HG02759 (cell line): ENCODE results near the gene ATOSA.

Experiments
- ATAC-seq: cut with Tn5 transposase; IDR thresholded peaks from one replicate; pipeline ENCODE4 v1.9.1; 2021; ENCODE audit warnings: mild to moderate bottlenecking, moderate library complexity; ENCODE audit not compliant: unreplicated experiment

The ATOSA gene

GRCh38 chr15:52656412-52656811 is 22.8 kb downstream of the ATOSA start:
- no peak for ATAC-seq

- ATAC-seq: no peak
Measured at GRCh38 chr15:52653431-52653964, 25.7 kb downstream of the ATOSA start.

- no peak for ATAC-seq
Measured at GRCh38 chr15:52652984-52653383, 26.2 kb downstream of the ATOSA start.

- ATAC-seq: no peak
Measured at GRCh38 chr15:52652286-52652685, 26.9 kb downstream of the ATOSA start.

- ATAC-seq: peak; percentile 66
Measured at GRCh38 chr15:52651868-52652267, 27.3 kb downstream of the ATOSA start.

GRCh38 chr15:52651114-52651513 is 28.1 kb downstream of the ATOSA start:
- no peak for ATAC-seq

- ATAC-seq: no peak
Measured at GRCh38 chr15:52649686-52650085, 29.5 kb downstream of the ATOSA start.

GRCh38 chr15:52645916-52646315 is 33.3 kb downstream of the ATOSA start:
- no peak for ATAC-seq

- ATAC-seq: no peak
Measured at GRCh38 chr15:52642386-52643361, 36.5 kb downstream of the ATOSA start.

GRCh38 chr15:52636459-52636858 is 42.7 kb downstream of the ATOSA start:
- no peak for ATAC-seq

GRCh38 chr15:52635908-52636307 is 43.3 kb downstream of the ATOSA start:
- ATAC-seq: no peak
